SK-N-SH treated with all-trans-retinoic acid at 6 μM for 48 hours (cell line): ENCODE results near the gene CDON.

Experiments
- ATAC-seq: fragments of 200-7000 bp; cut with Tn5 transposase; 3 replicates; pipeline ENCODE4 v1.9.1; 2020; ENCODE audit warnings: mild to moderate bottlenecking, moderate library complexity
- BACH2 ChIP-seq: fragments of 250-450 bp; sonication (Bioruptor Pico); IDR thresholded peaks from 2 replicates; pipeline ENCODE4 v1.9.0; 2021; ENCODE audit warnings: mild to moderate bottlenecking, borderline replicate concordance
- CSDC2 ChIP-seq: fragments of 250-450 bp; sonication (Bioruptor Pico); IDR thresholded peaks from 2 replicates; pipeline ENCODE4 v1.5.0; 2020; ENCODE audit warnings: mild to moderate bottlenecking, moderate library complexity
- ESRRG ChIP-seq: fragments of 250-450 bp; sonication (Bioruptor Pico); IDR thresholded peaks from 2 replicates; pipeline ENCODE4 v1.6.1; 2021; ENCODE audit warnings: mild to moderate bottlenecking
- GLIS3 ChIP-seq: fragments of 250-450 bp; sonication (Bioruptor Pico); IDR thresholded peaks from 2 replicates; pipeline ENCODE4 v1.5.0; 2020; ENCODE audit warnings: mild to moderate bottlenecking, moderate library complexity
- ISL1 ChIP-seq: fragments of 250-450 bp; sonication (Bioruptor Pico); IDR thresholded peaks from 2 replicates; pipeline ENCODE4 v2.1.2; 2022; ENCODE audit warnings: mild to moderate bottlenecking, moderate library complexity
- OSR1 ChIP-seq: fragments of 250-450 bp; sonication (Bioruptor Pico); IDR thresholded peaks from 2 replicates; pipeline ENCODE4 v1.8.0; 2022; ENCODE audit warnings: moderate library complexity, mild to moderate bottlenecking, inconsistent platforms
- PPARA ChIP-seq: fragments of 250-450 bp; sonication (Bioruptor Pico); IDR thresholded peaks from 2 replicates; pipeline ENCODE4 v1.5.0; 2020; ENCODE audit warnings: mild to moderate bottlenecking, borderline replicate concordance
- RARB ChIP-seq: fragments of 250-450 bp; sonication (Bioruptor Pico); IDR thresholded peaks from 2 replicates; pipeline ENCODE4 v1.8.0; 2021; ENCODE audit warnings: mild to moderate bottlenecking, moderate library complexity
- SNAI2 ChIP-seq: fragments of 250-450 bp; sonication (Bioruptor Pico); IDR thresholded peaks from 2 replicates; pipeline ENCODE4 v1.5.0; 2020; ENCODE audit warnings: mild to moderate bottlenecking, moderate library complexity
- TOX ChIP-seq: fragments of 250-450 bp; sonication (Bioruptor Pico); IDR thresholded peaks from 2 replicates; pipeline ENCODE4 v1.8.0; 2021; ENCODE audit warnings: mild to moderate bottlenecking, moderate library complexity, borderline replicate concordance
- ZC3H10 ChIP-seq: fragments of 250-450 bp; sonication (Bioruptor Pico); IDR thresholded peaks from 2 replicates; pipeline ENCODE4 v1.5.1; 2021; ENCODE audit warnings: mild to moderate bottlenecking, moderate library complexity
- ZFP3 ChIP-seq: fragments of 250-450 bp; sonication (Bioruptor Pico); IDR thresholded peaks from 2 replicates; pipeline ENCODE4 v1.5.0; 2020; ENCODE audit warnings: mild to moderate bottlenecking, moderate library complexity
- ZFP30 ChIP-seq: fragments of 450-650 bp; formaldehyde crosslinking; IDR thresholded peaks from 2 replicates; pipeline ENCODE4 v1.5.0; 2022; ENCODE audit warnings: mild to moderate bottlenecking, moderate library complexity
- ZNF565 ChIP-seq: fragments of 450-650 bp; formaldehyde crosslinking; conservative IDR thresholded peaks from 2 replicates; pipeline ENCODE4 v1.5.0; 2020; ENCODE audit warnings: low read depth, mild to moderate bottlenecking, moderate library complexity
- ZNF70 ChIP-seq: fragments of 450-650 bp; formaldehyde crosslinking; IDR thresholded peaks from 2 replicates; pipeline ENCODE4 v1.5.0; 2020; ENCODE audit warnings: mild to moderate bottlenecking, moderate library complexity
- ZNF8 ChIP-seq: fragments of 450-650 bp; formaldehyde crosslinking; IDR thresholded peaks from 2 replicates; pipeline ENCODE4 v1.5.0; 2020; ENCODE audit warnings: mild to moderate bottlenecking, moderate library complexity
- TF ChIP-seq, protein P1 (sequence below): fragments of 250-450 bp; sonication (Bioruptor Pico); IDR thresholded peaks from 2 replicates; pipeline ENCODE4 v1.5.0; 2020; ENCODE audit warnings: mild to moderate bottlenecking, moderate library complexity
- TF ChIP-seq, protein P2 (sequence below): fragments of 250-450 bp; sonication (Bioruptor Pico); IDR thresholded peaks from 2 replicates; pipeline ENCODE4 v1.5.1; 2021; ENCODE audit warnings: mild to moderate bottlenecking, moderate library complexity
- TF ChIP-seq, protein P3 (sequence below): fragments of 250-450 bp; sonication (Bioruptor Pico); IDR thresholded peaks from 2 replicates; pipeline ENCODE4 v1.8.0; 2021; ENCODE audit warnings: low read depth, mild to moderate bottlenecking, moderate library complexity, borderline replicate concordance
- TF ChIP-seq, protein P4 (sequence below): fragments of 250-450 bp; sonication (Bioruptor Pico); IDR thresholded peaks from 2 replicates; pipeline ENCODE4 v1.8.0; 2020; ENCODE audit warnings: mild to moderate bottlenecking, moderate library complexity, borderline replicate concordance

Gene CDON

GRCh38 chr11:126072141-126072741 lies 9.6 kb upstream of the CDON start:
- TF ChIP-seq ESRRG (CRISPR knock-in tag): no peak
- no peak for TF ChIP-seq ZNF565 (CRISPR knock-in tag)
- no peak for TF ChIP-seq ZFP3 (CRISPR knock-in tag)
- TF ChIP-seq CSDC2 (CRISPR knock-in tag): no peak
- no peak for TF ChIP-seq ZFP30 (CRISPR knock-in tag)
- peak; percentile 71 for ATAC-seq

DNA sequence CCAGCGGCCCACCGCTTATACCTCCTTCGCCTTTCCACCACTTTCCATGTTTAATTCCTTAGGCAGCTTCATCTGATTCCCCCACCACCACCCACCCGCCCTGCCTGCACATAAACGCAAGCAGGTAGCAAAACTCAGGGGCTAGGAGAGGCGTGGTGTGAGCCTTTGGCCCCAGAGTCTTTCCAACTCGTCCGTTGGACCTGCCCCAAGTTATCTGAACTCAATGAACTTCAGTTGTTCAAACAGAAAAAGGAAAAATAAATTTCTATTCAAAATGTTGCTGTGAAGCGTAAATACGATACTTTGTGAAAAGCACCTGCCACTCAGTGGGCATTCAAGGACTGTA lies 814 bp upstream of the CDON start:
- no peak; the same call in 2 of the 3 replicates for ATAC-seq
- TF ChIP-seq, protein P1, sequence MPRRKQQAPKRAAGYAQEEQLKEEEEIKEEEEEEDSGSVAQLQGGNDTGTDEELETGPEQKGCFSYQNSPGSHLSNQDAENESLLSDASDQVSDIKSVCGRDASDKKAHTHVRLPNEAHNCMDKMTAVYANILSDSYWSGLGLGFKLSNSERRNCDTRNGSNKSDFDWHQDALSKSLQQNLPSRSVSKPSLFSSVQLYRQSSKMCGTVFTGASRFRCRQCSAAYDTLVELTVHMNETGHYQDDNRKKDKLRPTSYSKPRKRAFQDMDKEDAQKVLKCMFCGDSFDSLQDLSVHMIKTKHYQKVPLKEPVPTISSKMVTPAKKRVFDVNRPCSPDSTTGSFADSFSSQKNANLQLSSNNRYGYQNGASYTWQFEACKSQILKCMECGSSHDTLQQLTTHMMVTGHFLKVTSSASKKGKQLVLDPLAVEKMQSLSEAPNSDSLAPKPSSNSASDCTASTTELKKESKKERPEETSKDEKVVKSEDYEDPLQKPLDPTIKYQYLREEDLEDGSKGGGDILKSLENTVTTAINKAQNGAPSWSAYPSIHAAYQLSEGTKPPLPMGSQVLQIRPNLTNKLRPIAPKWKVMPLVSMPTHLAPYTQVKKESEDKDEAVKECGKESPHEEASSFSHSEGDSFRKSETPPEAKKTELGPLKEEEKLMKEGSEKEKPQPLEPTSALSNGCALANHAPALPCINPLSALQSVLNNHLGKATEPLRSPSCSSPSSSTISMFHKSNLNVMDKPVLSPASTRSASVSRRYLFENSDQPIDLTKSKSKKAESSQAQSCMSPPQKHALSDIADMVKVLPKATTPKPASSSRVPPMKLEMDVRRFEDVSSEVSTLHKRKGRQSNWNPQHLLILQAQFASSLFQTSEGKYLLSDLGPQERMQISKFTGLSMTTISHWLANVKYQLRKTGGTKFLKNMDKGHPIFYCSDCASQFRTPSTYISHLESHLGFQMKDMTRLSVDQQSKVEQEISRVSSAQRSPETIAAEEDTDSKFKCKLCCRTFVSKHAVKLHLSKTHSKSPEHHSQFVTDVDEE (CRISPR knock-in tag): no peak
- TF ChIP-seq TOX (CRISPR knock-in tag) (no peak), RARB (CRISPR knock-in tag) (no peak)
- TF ChIP-seq, protein P2, sequence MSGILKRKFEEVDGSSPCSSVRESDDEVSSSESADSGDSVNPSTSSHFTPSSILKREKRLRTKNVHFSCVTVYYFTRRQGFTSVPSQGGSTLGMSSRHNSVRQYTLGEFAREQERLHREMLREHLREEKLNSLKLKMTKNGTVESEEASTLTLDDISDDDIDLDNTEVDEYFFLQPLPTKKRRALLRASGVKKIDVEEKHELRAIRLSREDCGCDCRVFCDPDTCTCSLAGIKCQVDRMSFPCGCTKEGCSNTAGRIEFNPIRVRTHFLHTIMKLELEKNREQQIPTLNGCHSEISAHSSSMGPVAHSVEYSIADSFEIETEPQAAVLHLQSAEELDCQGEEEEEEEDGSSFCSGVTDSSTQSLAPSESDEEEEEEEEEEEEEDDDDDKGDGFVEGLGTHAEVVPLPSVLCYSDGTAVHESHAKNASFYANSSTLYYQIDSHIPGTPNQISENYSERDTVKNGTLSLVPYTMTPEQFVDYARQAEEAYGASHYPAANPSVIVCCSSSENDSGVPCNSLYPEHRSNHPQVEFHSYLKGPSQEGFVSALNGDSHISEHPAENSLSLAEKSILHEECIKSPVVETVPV: no peak

- ATAC-seq: peak; percentile 59
- TF ChIP-seq, protein P3, sequence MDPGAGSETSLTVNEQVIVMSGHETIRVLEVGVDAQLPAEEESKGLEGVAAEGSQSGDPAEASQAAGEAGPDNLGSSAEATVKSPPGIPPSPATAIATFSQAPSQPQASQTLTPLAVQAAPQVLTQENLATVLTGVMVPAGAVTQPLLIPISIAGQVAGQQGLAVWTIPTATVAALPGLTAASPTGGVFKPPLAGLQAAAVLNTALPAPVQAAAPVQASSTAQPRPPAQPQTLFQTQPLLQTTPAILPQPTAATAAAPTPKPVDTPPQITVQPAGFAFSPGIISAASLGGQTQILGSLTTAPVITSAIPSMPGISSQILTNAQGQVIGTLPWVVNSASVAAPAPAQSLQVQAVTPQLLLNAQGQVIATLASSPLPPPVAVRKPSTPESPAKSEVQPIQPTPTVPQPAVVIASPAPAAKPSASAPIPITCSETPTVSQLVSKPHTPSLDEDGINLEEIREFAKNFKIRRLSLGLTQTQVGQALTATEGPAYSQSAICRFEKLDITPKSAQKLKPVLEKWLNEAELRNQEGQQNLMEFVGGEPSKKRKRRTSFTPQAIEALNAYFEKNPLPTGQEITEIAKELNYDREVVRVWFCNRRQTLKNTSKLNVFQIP (CRISPR knock-in tag): no peak
- TF ChIP-seq CSDC2 (CRISPR knock-in tag) (no peak), BACH2 (CRISPR knock-in tag) (no peak)
These were observed 673 bp downstream of the CDON start for GRCh38 chr11:126061707-126062678.

GRCh38 chr11:126060757-126061171 lies 1.9 kb downstream of the CDON start:
- ATAC-seq: no peak
- TF ChIP-seq, protein P1 (CRISPR knock-in tag): no peak
- no peak for TF ChIP-seq SNAI2 (CRISPR knock-in tag)
- TF ChIP-seq OSR1: no peak
- TF ChIP-seq, protein P4, sequence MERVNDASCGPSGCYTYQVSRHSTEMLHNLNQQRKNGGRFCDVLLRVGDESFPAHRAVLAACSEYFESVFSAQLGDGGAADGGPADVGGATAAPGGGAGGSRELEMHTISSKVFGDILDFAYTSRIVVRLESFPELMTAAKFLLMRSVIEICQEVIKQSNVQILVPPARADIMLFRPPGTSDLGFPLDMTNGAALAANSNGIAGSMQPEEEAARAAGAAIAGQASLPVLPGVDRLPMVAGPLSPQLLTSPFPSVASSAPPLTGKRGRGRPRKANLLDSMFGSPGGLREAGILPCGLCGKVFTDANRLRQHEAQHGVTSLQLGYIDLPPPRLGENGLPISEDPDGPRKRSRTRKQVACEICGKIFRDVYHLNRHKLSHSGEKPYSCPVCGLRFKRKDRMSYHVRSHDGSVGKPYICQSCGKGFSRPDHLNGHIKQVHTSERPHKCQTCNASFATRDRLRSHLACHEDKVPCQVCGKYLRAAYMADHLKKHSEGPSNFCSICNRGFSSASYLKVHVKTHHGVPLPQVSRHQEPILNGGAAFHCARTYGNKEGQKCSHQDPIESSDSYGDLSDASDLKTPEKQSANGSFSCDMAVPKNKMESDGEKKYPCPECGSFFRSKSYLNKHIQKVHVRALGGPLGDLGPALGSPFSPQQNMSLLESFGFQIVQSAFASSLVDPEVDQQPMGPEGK (CRISPR knock-in tag): no peak
- no peak for TF ChIP-seq GLIS3 (CRISPR knock-in tag)
- TF ChIP-seq BACH2 (CRISPR knock-in tag): no peak
- no peak for TF ChIP-seq TOX (CRISPR knock-in tag)
- TF ChIP-seq ZFP30 (CRISPR knock-in tag): no peak
- no peak for TF ChIP-seq ZNF70 (CRISPR knock-in tag)
- no peak for TF ChIP-seq ZFP3 (CRISPR knock-in tag)
- TF ChIP-seq ISL1: no peak
- TF ChIP-seq ZC3H10 (CRISPR knock-in tag): no peak
- no peak for TF ChIP-seq PPARA
- no peak for TF ChIP-seq ZNF8 (CRISPR knock-in tag)
- TF ChIP-seq, protein P2: no peak
- TF ChIP-seq, all 23 proteins: peak for 0
